Stimulated activated naive B cell treated with anti-CD40 and anti-IgM and Interleukin-4, amounts not matched to agents 10 μg/mL and 1 μg/mL and 100 μg/mL, for 72 hours (primary cell): ENCODE measurements around the gene C1QTNF2.

Source experiments
- ATAC-seq, 2 donors: fragments of 150-1000 bp; cut with Tn5 transposase; replicated peaks; 2 replicates each; pipeline ENCODE4 v1.10.0; 2021; ENCODE audit warnings: moderate library complexity in 1 of 2
- DNase-seq: peaks from one replicate; pipeline ENCODE4 v3.0.0; 2021
- H3K27ac Mint-ChIP-seq: one replicate; pipeline ENCODE4 v1.8.0; 2022; ENCODE audit warnings: mild to moderate bottlenecking, mixed read lengths
- H3K27me3 Mint-ChIP-seq, 2 donors: one replicate each; pipeline ENCODE4 v1.8.0; 2022; ENCODE audit warnings: mixed read lengths in 2 of 2
- H3K36me3 Mint-ChIP-seq, 2 donors: one replicate each; pipeline ENCODE4 v1.8.0; 2022; ENCODE audit warnings: mixed read lengths in 2 of 2, mild to moderate bottlenecking in 1 of 2
- H3K4me1 Mint-ChIP-seq, 2 donors: one replicate each; pipeline ENCODE4 v1.8.0; 2022; ENCODE audit warnings: mixed read lengths in 2 of 2, mild to moderate bottlenecking in 1 of 2
- H3K4me3 Mint-ChIP-seq, 2 donors: one replicate each; pipeline ENCODE4 v1.8.0; 2022; ENCODE audit warnings: mild to moderate bottlenecking in 2 of 2, mixed read lengths in 2 of 2, moderate library complexity in 1 of 2
- H3K9me3 Mint-ChIP-seq, 2 donors: one replicate each; pipeline ENCODE4 v1.8.0; 2022; ENCODE audit warnings: mixed read lengths in 2 of 2, mild to moderate bottlenecking in 1 of 2

Gene C1QTNF2

DNA sequence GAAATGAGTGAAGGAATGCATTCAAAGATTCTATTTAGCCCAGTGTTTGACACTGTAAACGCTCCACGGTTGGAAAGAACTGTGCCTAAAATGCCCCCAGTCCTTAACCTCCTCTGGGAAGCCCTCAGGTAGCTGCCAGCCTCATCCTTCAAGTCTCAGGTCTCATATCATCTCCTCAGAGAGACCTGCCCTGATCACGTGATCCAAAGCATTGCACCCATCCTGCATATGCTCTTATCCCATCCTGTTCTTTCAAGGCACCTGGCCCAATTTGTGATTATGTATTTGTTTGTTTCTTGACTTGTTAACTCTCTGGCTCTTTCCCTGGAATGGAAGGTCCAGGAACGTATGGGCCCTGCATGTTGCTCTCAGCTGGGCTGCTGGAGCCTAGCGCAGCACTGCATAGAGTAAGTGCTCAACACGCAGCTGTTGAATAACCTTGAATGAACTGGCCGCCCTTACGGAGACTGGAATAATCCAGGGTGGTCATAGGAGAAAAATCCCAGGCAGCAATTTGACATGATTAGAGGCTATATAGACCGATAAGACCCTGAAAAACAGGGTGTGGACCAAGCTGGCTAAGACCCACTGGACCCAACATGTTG is 8.7 kb downstream of the C1QTNF2 start:
- DNase-seq (no peak), ATAC-seq (no peak)
- Mint-ChIP-seq H3K27ac (no peak overlapping the region), H3K4me1 (no peaks in the 10 kb centered on the region), H3K27me3 (peaks cover 4 to 11% of the 10 kb centered on the region in 2 donors), H3K4me3 (no peak overlapping the region), H3K9me3 (no peaks in the 10 kb centered on the region), H3K36me3 (no peaks in the 10 kb centered on the region)

DNA sequence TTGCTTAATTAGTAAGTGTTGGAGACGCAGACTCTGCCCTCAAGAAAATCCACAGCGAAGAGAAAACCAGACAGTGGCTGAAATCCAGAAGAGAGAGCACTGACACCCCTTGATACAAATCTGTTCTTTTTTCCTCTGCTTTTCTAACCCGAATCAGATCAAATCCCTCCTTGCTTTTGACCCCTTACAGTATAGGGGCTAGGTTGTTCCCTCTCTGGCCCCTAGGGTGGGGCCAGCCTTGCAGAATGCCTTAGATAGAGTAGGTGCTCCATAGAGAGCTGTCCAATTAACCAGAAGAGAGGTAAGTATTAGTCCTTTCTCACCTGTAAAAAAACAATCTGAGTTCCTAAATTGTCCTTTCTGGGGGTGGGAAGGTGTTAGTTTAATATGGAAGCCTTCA is 10.1 kb downstream of the C1QTNF2 start:
- DNase-seq (no peak), ATAC-seq (no peak)
- no peak overlapping the region for H3K4me3 Mint-ChIP-seq
- H3K27ac Mint-ChIP-seq = no peak overlapping the region
- no peaks in the 10 kb centered on the region for H3K36me3 Mint-ChIP-seq
- H3K27me3 Mint-ChIP-seq = peaks cover 4 to 6% of the 10 kb centered on the region in 2 donors
- H3K4me1 Mint-ChIP-seq = no peaks in the 10 kb centered on the region
- no peaks in the 10 kb centered on the region for H3K9me3 Mint-ChIP-seq

GRCh38 chr5:160359816-160360215 is 10.6 kb downstream of the C1QTNF2 start:
- ATAC-seq (no peak), DNase-seq (no peak)
- H3K27me3 Mint-ChIP-seq = peaks cover under 1% of the 10 kb centered on the region in 2 donors
- no peak overlapping the region for H3K27ac Mint-ChIP-seq
- H3K9me3 Mint-ChIP-seq = no peaks in the 10 kb centered on the region
- no peaks in the 10 kb centered on the region for H3K4me1 Mint-ChIP-seq
- no peak overlapping the region for H3K4me3 Mint-ChIP-seq
- H3K36me3 Mint-ChIP-seq = no peaks in the 10 kb centered on the region

- H3K4me3 Mint-ChIP-seq = no peak overlapping the region
- DNase-seq (no peak), ATAC-seq (no peak)
- no peak overlapping the region for H3K27ac Mint-ChIP-seq
- no peaks in the 10 kb centered on the region for H3K36me3 Mint-ChIP-seq
- H3K9me3 Mint-ChIP-seq = no peaks in the 10 kb centered on the region
- H3K4me1 Mint-ChIP-seq = no peaks in the 10 kb centered on the region
- no peaks in the 10 kb centered on the region for H3K27me3 Mint-ChIP-seq
These were observed 11.2 kb downstream of the C1QTNF2 start for GRCh38 chr5:160359242-160359641.

DNA sequence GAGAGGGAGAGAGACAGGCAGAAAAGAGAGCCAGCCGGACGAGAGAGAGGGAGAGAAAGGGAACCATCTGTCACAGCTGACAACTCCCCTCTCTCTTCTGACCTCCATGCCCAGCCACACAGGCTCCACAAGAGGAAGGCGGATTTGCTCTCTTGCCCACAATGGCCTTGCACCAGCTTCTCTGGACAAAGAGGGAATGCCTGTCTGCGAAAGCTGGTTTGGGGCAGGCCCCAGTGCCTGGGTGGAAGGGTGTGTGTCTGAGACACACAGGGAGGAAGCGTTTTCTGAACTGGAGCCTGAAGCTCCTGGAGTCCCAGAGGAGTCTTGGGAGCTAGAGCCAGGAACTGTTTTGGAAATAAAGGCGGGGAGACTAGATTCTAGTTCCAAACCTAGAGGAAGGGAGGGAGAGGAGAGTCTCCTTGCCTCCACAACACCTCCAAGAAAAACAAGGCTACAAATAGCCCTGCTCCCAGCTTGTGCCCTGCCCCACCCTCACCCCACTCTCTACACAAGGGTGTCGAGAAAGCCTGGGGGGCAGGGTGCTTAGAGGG is 12.5 kb downstream of the C1QTNF2 start:
- Mint-ChIP-seq H3K27ac (no peak overlapping the region), H3K4me1 (no peaks in the 10 kb centered on the region), H3K4me3 (no peak overlapping the region), H3K27me3 (peaks cover 0 to 5% of the 10 kb centered on the region in 2 donors), H3K36me3 (no peaks in the 10 kb centered on the region), H3K9me3 (no peaks in the 10 kb centered on the region)
- DNase-seq = no peak
- ATAC-seq = no peak

GRCh38 chr5:160357394-160357793 is 13.0 kb downstream of the C1QTNF2 start:
- Mint-ChIP-seq H3K27me3 (peaks cover 0 to 5% of the 10 kb centered on the region in 2 donors), H3K27ac (no peak overlapping the region), H3K4me3 (no peak overlapping the region), H3K4me1 (no peaks in the 10 kb centered on the region), H3K9me3 (no peaks in the 10 kb centered on the region), H3K36me3 (no peaks in the 10 kb centered on the region)
- DNase-seq (no peak), ATAC-seq (no peak)

DNA sequence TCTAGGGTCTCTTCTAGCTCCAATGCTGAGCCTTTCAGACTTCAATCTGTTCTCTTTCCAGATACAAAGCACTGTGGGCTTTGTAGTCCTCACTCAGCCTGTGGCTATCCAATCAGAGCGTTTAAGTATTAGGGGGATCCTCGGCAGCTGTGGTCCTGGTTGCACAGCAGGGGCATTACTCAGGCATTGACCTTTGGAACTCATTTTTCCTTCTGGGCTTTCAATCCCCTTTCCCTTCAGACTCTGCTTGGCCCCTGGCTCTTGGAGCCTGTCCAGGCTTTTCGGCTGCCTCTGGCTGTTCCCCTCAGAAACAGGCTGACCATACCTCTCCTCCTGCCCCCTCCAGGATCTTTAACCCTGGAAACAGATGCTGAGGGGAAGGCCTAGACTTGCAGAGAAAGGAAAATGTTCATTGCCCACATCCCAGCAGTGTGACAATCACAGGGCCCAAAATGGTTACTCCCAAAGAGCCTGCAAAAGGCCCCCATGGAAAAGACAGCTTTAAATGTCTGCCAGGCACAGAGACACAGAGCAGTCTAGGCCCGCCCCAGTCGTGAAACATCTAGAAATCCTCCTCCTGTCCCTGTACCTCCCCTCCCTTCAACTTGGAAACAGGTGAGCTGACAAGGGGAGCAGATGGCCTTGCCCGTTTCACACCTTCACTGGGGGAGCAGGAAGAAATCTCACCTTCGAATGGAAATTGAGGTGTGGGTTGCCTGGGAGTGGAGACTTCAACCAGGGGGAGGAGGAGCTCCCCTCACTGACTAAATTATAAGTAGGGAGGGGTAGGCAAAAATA is 13.7 kb downstream of the C1QTNF2 start:
- no peaks in the 10 kb centered on the region for H3K36me3 Mint-ChIP-seq
- H3K4me3 Mint-ChIP-seq = no peak overlapping the region
- H3K4me1 Mint-ChIP-seq = no peaks in the 10 kb centered on the region
- ATAC-seq = no peak
- H3K27me3 Mint-ChIP-seq = peaks cover 0 to 5% of the 10 kb centered on the region in 2 donors
- DNase-seq = no peak
- no peak overlapping the region for H3K27ac Mint-ChIP-seq
- no peaks in the 10 kb centered on the region for H3K9me3 Mint-ChIP-seq

DNA sequence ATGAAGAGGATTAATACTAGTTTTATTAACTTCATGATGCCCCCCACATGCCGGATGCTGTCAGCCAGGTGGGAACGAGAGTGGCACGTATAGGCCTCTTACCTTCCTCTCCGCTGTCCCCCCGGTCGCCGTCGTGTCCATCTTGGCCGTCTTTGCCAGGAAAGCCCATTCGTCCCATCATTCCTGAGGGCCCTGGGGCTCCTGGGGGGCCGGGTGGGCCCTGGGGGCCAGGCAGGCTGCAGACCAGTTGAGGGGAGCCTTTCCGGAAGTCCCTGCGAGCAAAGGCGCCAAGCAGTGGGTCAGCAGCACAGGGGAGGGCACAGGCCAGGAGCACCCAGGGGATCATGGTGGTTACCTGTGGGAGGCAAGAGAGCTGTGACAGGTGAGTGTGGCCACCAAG is 15.8 kb downstream of the C1QTNF2 start:
- DNase-seq (no peak), ATAC-seq (no peak)
- Mint-ChIP-seq H3K9me3 (no peaks in the 10 kb centered on the region), H3K27ac (no peak overlapping the region), H3K4me1 (no peaks in the 10 kb centered on the region), H3K27me3 (peaks cover 0 to 5% of the 10 kb centered on the region in 2 donors), H3K4me3 (no peak overlapping the region), H3K36me3 (no peaks in the 10 kb centered on the region)

GRCh38 chr5:160353379-160353778 is 17.0 kb downstream of the C1QTNF2 start:
- Mint-ChIP-seq H3K9me3 (no peaks in the 10 kb centered on the region), H3K4me1 (no peaks in the 10 kb centered on the region), H3K36me3 (no peaks in the 10 kb centered on the region), H3K27me3 (peaks cover 0 to 5% of the 10 kb centered on the region in 2 donors), H3K27ac (no peak overlapping the region), H3K4me3 (no peak overlapping the region)
- no peak for DNase-seq
- no peak for ATAC-seq

- no peaks in the 10 kb centered on the region for H3K9me3 Mint-ChIP-seq
- ATAC-seq (no peak), DNase-seq (no peak)
- H3K27ac Mint-ChIP-seq = no peak overlapping the region
- no peaks in the 10 kb centered on the region for H3K36me3 Mint-ChIP-seq
- H3K4me3 Mint-ChIP-seq = no peak overlapping the region
- H3K27me3 Mint-ChIP-seq = peaks cover 0 to 5% of the 10 kb centered on the region in 2 donors
- no peaks in the 10 kb centered on the region for H3K4me1 Mint-ChIP-seq
These were observed 18.1 kb downstream of the C1QTNF2 start for GRCh38 chr5:160352308-160352707.

GRCh38 chr5:160349935-160350303 is 20.5 kb downstream of the C1QTNF2 start:
- H3K4me3 Mint-ChIP-seq = no peak overlapping the region
- H3K9me3 Mint-ChIP-seq = no peaks in the 10 kb centered on the region
- ATAC-seq (no peak), DNase-seq (no peak)
- H3K36me3 Mint-ChIP-seq = no peaks in the 10 kb centered on the region
- H3K27me3 Mint-ChIP-seq = peaks cover 0 to 5% of the 10 kb centered on the region in 2 donors
- H3K27ac Mint-ChIP-seq = no peak overlapping the region
- peaks cover 0 to 6% of the 10 kb centered on the region in 2 donors for H3K4me1 Mint-ChIP-seq

DNA sequence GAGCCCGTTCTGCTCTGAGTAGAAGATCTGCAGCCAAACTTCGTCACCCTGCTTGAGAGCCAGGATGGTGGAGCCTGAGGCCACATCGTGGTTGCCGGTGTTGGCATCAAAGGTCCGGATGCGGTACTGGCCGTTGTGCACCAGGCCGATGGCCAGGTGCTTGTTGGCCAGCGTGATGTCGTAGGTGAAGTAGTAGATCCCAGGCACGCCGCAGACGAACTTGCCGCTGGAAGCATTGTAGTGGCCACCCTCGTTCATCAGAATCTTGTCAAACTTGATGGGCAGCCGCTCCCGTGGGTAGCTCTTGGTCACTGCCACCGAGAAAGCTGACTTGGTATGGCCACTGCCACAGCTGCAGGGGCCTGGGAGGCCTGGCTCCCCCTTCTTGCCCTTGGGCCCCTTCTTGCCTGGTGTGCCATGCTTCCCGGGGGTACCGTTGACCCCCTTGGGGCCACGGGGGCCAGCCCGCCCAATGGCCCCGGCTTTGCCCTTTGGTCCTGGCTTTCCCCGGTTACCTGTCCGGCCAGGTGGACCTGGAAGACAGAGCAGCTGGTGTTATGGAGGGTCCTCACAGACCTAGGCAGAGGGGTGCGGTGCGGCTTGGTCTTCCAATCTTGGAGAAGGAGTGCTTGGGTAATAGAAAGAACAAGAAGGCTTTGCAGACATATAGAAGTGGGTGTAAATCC is 21.0 kb downstream of the C1QTNF2 start:
- Mint-ChIP-seq H3K9me3 (no peaks in the 10 kb centered on the region), H3K4me3 (no peak overlapping the region), H3K27me3 (peaks cover 0 to 5% of the 10 kb centered on the region in 2 donors), H3K27ac (no peak overlapping the region), H3K36me3 (no peaks in the 10 kb centered on the region), H3K4me1 (peaks cover 0 to 6% of the 10 kb centered on the region in 2 donors)
- ATAC-seq (no peak), DNase-seq (no peak)

GRCh38 chr5:160348080-160348479 is 22.3 kb downstream of the C1QTNF2 start:
- ATAC-seq = no peak
- Mint-ChIP-seq H3K27me3 (peaks cover 0 to under 1% of the 10 kb centered on the region in 2 donors), H3K36me3 (no peaks in the 10 kb centered on the region), H3K9me3 (no peaks in the 10 kb centered on the region), H3K4me1 (peaks cover 0 to 6% of the 10 kb centered on the region in 2 donors), H3K4me3 (no peak overlapping the region), H3K27ac (no peak overlapping the region)
- no peak for DNase-seq

- ATAC-seq = no peak
- Mint-ChIP-seq H3K27ac (no peak overlapping the region), H3K4me3 (no peak overlapping the region), H3K36me3 (no peaks in the 10 kb centered on the region), H3K9me3 (no peaks in the 10 kb centered on the region), H3K4me1 (peaks cover 0 to 6% of the 10 kb centered on the region in 2 donors), H3K27me3 (no peaks in the 10 kb centered on the region)
- DNase-seq = no peak
These were observed 23.0 kb downstream of the C1QTNF2 start for GRCh38 chr5:160347448-160347847.
